OCI-M2 (cell line): ENCODE results near the gene GZMM.

Experiments
- DNase-seq: peaks from one replicate; lab custom pipeline; 2025; ENCODE audit not compliant: unreplicated experiment; lab: John Stamatoyannopoulos, UW

The GZMM gene

GRCh38 chr19:558770-559439, 15.1 kb downstream of the GZMM start:
- DNase-seq: no peak

DNA sequence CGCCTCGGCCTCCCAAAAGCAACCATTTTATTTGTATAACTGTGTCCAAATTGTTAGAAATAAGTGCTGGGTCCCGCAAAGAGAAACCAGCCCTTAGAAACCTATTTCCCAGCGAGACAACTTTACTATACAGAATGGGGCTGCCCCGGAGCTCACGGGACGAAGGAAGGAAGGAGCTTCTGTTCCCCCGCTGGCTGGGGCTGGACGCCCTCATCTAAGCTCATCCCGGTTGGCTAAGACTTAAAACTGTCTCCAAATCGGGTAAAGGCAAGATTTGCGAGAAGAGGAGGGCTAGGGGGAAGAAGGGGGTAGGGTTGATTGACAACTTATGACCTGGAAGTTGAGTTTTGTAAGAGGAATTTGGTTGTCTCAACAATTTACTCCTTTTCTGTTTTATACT, 16.3 kb downstream of the GZMM start:
- DNase-seq: no peak

- no peak for DNase-seq
Observed at GRCh38 chr19:566403-566802, 22.6 kb downstream of the GZMM start.

GRCh38 chr19:566844-567243, 23.0 kb downstream of the GZMM start:
- no peak for DNase-seq

DNA sequence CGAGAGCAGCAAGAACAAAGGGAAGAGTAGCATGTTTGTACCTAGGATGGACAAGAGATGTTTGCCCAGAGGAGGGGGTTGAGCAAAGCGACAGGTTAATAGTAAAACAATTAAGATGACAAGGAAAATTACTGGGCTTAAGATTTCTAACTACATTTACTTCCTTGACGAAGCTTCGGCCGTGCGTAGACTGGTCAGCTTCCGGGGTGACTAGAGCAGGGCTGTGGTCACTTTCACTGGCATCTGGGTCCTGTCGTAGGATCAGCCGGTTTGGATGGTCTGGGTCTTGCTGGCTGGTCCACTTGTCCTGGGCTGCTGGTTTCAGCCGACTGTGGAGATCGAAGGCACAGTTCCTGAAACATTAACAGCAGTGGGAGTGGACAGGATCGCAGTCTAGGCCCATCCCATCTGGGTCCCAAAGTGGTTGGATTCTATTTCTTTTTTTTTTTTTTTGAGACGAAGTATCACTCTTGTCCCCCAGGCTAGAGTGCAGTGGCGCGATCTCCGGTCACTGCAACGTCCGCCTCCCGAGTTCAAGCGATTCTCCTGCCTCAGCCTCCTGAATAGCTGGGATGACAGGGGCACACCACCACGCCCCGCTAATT, 23.5 kb downstream of the GZMM start:
- DNase-seq: no peak

GRCh38 chr19:570251-570686, 26.4 kb downstream of the GZMM start:
- no peak for DNase-seq

- DNase-seq: no peak
Observed at GRCh38 chr19:570937-571565, 27.2 kb downstream of the GZMM start.

- no peak for DNase-seq
Observed at GRCh38 chr19:571566-571974, 27.7 kb downstream of the GZMM start.

GRCh38 chr19:572140-572742, 28.4 kb downstream of the GZMM start, which contains the start of gene BSG:
BSG (plus strand) TSS chr19:572596; CDS start chr19:572635, 39 bp downstream.
- peak; percentile 70 for DNase-seq

GRCh38 chr19:572743-573518, 29.1 kb downstream of the GZMM start:
- no peak for DNase-seq

GRCh38 chr19:573519-573825, 29.6 kb downstream of the GZMM start:
- DNase-seq: no peak

- DNase-seq: peak; percentile 77
Observed at GRCh38 chr19:574658-575526, 31.0 kb downstream of the GZMM start.

DNA sequence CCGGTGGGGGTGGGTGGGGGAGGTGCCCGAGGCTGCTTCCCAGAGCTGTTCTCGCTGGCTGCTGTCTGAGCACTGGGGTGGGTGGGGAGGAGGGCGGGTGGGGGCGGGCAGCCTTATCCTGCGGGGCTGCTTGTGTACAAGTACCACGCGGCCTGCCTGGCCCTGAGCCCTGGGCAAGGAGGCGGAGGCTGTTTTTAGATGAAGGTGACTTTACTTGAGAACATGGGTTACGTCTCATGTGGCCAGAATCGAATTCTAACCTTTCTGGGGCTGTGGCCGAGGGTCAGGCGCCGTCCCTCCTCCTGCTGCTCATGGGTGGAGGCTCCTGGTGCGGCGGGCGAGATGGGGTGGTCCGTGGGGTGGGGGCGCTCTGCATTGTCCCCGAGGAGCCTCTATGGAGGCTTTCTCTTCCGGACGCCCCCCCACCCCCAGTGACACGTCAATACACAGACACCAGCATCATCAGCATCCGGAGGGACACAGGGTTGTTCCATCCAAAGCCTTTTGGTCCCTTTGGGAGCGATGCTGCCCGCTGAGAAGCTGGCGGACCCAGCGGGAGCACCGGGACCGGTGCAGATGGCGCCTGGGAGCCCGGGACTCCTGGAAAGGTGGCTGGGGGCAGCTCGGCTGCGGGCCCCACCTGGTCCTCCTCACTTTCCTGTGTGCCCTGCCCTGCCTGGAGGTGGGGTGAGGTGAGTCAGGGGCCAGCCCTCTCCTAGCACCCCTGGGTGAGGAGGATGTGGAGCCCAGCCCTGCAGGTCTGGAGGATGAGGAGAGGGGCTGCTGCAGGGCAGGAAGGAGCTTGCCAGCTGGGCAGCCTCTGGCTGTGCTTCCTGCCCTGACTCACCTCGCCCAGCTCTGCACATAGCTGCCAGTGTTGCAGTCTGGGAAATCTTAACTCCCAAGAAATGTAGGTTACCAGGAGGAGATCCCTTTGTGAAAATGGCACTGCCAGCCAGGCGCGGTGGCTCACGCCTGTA, 32.0 kb downstream of the GZMM start:
- no peak for DNase-seq

DNA sequence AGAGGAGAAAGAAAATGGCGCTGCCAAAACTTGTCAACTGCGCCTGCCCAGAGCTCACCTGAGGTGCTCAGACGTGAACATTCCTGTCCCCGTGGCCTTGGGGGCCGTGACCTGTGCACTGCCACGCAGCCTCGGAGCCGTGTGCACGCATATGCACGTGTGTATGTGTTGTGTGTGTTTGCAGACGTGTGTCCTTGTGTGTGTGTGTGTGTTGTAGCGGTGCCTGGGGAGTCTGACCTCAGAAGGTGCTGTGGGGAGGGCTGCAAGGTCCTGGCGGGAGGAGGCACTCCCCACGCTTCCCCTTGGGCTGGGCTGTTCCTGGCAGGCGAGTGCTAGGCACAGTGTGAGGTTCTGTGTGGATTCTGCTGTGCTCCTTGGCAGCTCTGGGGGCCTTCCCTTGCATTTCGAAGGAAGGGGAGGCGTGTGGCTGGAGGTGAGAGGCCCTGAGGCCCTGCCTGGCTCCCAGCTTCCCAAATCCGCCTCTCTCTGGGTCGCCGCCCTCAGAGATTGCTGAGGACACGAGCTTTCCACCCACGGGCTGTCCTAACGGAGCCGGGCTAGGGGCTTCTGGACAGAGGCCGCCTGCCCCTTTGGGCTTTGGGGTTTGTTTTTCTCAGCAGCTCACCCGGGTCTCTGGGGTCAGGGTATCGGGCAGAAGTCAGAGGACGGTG, 33.0 kb downstream of the GZMM start:
- DNase-seq: no peak

DNA sequence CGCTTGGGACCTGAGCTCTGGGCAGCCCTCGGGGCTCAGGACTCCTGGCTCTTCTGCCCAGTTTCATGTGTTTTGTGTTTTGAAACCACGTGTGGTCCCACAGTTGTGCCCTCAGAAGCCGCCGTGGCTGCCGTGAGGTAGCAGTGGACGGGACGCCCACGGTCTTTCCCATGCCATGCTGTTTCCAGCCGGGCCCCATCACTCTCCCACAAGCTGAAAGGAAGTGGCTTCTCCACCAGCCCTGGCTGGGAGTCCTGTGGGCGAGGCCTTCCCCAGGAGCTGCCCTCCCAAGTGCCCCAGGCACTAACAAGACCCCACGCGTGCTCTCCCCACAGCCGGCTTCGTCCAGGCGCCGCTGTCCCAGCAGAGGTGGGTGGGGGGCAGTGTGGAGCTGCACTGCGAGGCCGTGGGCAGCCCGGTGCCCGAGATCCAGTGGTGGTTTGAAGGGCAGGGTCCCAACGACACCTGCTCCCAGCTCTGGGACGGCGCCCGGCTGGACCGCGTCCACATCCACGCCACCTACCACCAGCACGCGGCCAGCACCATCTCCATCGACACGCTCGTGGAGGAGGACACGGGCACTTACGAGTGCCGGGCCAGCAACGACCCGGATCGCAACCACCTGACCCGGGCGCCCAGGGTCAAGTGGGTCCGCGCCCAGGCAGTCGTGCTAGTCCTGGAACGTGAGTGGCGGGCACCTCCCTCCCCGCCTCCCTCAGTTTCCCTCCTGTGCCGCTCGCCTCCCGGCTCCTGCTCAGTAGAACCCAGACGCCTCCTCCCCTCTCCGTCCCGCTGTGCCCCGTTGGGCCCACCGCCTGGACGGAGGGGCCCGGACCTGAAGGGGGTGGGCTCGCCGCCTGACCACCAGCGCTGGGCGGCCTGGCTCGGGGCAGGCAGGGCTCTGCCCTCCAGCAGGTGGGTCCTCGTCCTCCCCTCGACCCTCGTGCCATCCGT, 33.9 kb downstream of the GZMM start:
- DNase-seq: no peak

- DNase-seq: no peak
Observed at GRCh38 chr19:579111-579841, 35.4 kb downstream of the GZMM start.

- DNase-seq: no peak
Observed at GRCh38 chr19:579842-580155, 35.9 kb downstream of the GZMM start.
